Large intestine (tissue), 3 donors: Measurements from ENCODE around the gene ATP1A1. TPM values are rescaled to one million over a fixed set of nuclear protein-coding genes. Genes with fewer than 3 reads are reported as not detected.

Experiments
- DNase-seq, 2 donors: peaks; one replicate each; pipeline versions ENCODE4 v3.0.0 to v3.0.0-alpha.2; 2013
- H3K27ac ChIP-seq: one replicate; pipeline ENCODE4 v1.5.1; 2013; ENCODE audit warnings: low read length
- H3K27me3 ChIP-seq: 2 replicates; pipeline ENCODE4 v1.6.1; 2013; ENCODE audit warnings: low read length; ENCODE audit not compliant: control insufficient read depth, insufficient read depth
- H3K36me3 ChIP-seq: 2 replicates; pipeline ENCODE4 v1.6.1; 2013; ENCODE audit warnings: low read length; ENCODE audit not compliant: control insufficient read depth, insufficient read depth
- H3K4me1 ChIP-seq: one replicate; pipeline ENCODE4 v1.6.1; 2013; ENCODE audit warnings: low read length; ENCODE audit not compliant: control insufficient read depth, insufficient read depth
- H3K4me3 ChIP-seq: one replicate; pipeline ENCODE4 v1.5.1; 2013; ENCODE audit warnings: low read length
- H3K9me3 ChIP-seq: one replicate; pipeline ENCODE4 v1.6.1; 2013; ENCODE audit warnings: mild to moderate bottlenecking, low read depth, low read length, moderate library complexity; ENCODE audit not compliant: control insufficient read depth
- WGBS: methylation state at CpG from one replicate; pipeline ENCODE4 v1.1.5; 2013; ENCODE audit warnings: low lambda C conversion rate; ENCODE audit not compliant: insufficient coverage; 5-methylcytosine and 5-hydroxymethylcytosine counted together
- polyA plus RNA-seq: library from polyadenylated mRNA; unstranded; fragments of 120-200 nt; gene quantifications from one replicate; pipeline ENCODE4 v1.2.1, GENCODE V29; 2013

The ATP1A1 gene
- polyA plus RNA-seq, 1 donor = 823 TPM

DNA sequence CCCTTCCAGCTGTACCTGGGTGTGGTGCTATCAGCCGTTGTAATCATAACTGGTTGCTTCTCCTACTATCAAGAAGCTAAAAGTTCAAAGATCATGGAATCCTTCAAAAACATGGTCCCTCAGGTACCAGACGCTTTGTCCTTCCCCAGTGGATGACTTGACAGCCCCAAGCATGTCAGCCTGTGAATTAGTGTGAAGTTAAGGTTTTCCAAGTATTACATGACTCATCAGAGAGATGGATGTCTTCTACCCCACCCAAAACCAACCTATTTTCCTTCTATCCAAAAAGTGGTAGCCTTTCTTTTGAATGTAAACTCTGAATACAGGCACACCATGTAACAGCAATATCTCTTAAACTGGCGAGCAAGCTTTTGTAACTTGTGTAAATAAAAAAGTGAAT lies 15.1 kb downstream of the ATP1A1 start:
- no peak overlapping the region for H3K4me3 ChIP-seq
- DNase-seq = no peak
- no peak overlapping the region for H3K27ac ChIP-seq
- H3K9me3 ChIP-seq = no peaks in the 10 kb centered on the region
- no CpG with 5 or more reads among the region's 3 CpGs for WGBS
- H3K4me1 ChIP-seq = peaks cover 39% of the 10 kb centered on the region
- H3K27me3 ChIP-seq = no peaks in the 10 kb centered on the region
- H3K36me3 ChIP-seq = peaks cover 83% of the 10 kb centered on the region

DNA sequence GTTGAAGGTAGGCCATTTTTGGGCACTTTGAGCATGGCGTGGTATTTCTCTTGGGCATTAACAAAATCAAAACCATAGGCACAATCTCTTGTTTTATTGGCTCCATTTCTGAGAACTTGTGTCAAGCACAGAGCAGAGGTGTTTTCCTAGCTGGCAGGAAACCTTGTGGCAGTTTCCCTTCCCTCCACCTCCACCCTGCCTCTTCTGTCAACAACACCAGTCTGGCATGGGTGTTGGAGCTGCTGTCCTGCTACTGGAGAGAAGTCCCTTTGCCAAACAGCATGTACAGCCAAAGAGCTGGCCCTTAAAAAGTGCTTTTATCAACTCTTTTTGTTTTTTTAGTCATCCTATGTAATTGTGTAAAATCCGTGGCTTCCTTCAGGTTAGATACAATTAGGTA lies 16.0 kb downstream of the ATP1A1 start:
- Histone ChIP-seq H3K4me1 (peaks cover 39% of the 10 kb centered on the region), H3K27me3 (no peaks in the 10 kb centered on the region), H3K9me3 (no peaks in the 10 kb centered on the region), H3K27ac (no peak overlapping the region), H3K4me3 (no peak overlapping the region), H3K36me3 (peaks cover 90% of the 10 kb centered on the region)
- WGBS = no CpG with 5 or more reads among the region's 2 CpGs
- no peak for DNase-seq

DNA sequence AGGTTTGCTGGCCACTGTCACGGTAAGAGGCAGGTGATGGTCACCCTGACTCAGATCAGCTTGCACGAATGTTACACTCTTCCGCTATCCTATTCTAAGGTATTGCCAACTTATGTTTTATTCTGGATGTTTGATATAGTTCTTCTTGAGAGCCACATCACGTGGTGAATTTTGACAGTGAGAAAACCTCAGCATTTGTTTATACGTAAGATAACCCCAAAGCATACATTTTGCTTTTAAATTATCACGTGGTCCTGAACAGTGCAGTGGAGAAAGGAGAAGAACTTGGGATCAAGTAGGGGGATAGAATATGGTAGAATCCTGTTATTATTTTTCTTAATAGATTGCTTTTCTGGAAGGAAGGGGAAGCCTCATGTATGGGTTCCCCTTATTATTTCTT lies 16.6 kb downstream of the ATP1A1 start:
- Histone ChIP-seq H3K4me3 (no peak overlapping the region), H3K9me3 (no peaks in the 10 kb centered on the region), H3K27ac (peak overlapping the region; percentile 14), H3K36me3 (peaks cover 91% of the 10 kb centered on the region), H3K4me1 (peaks cover 46% of the 10 kb centered on the region), H3K27me3 (no peaks in the 10 kb centered on the region)
- 88% methylated on average over 3 of the region's 6 CpGs for WGBS
- no peak for DNase-seq

DNA sequence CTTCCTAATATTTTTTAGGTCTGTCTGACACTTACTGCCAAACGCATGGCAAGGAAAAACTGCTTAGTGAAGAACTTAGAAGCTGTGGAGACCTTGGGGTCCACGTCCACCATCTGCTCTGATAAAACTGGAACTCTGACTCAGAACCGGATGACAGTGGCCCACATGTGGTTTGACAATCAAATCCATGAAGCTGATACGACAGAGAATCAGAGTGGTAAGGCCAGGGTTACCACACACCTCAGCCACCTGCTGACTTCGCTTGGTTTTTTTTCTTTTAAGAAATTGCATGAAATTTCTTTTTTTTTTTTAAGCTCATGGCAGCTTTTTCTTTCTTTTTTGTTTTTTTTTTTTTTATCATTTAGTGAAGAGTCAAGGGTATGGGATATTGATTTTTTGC lies 17.2 kb downstream of the ATP1A1 start:
- peaks cover 46% of the 10 kb centered on the region for H3K4me1 ChIP-seq
- peak in 1 of 2 donors; percentile 53 for DNase-seq
- H3K4me3 ChIP-seq = no peak overlapping the region
- H3K36me3 ChIP-seq = peaks cover 92% of the 10 kb centered on the region
- H3K9me3 ChIP-seq = no peaks in the 10 kb centered on the region
- 73% methylated on average over 1 of the region's 5 CpGs for WGBS
- peak overlapping the region; percentile 14 for H3K27ac ChIP-seq
- no peaks in the 10 kb centered on the region for H3K27me3 ChIP-seq

DNA sequence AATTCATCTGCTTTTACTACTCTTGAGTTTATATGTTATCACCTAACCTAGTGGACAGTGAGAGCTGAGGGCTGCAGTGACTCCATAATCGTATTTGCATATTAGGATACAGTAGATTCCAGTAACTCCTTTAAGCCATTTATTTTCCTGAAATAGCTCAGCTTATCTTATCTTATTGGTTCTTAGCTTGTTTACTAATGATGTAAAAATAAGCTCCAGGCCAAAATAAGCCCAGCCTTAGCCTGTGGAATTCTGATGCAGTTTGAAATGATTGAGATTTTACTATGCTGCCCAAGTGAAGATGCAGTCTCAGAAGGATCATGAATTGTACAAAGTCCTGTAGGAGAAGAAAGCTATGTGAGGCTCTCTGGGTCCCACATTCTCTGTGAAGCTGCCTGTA lies 18.1 kb downstream of the ATP1A1 start:
- H3K36me3 ChIP-seq = peaks cover 92% of the 10 kb centered on the region
- peak overlapping the region; percentile 41 for H3K27ac ChIP-seq

DNA sequence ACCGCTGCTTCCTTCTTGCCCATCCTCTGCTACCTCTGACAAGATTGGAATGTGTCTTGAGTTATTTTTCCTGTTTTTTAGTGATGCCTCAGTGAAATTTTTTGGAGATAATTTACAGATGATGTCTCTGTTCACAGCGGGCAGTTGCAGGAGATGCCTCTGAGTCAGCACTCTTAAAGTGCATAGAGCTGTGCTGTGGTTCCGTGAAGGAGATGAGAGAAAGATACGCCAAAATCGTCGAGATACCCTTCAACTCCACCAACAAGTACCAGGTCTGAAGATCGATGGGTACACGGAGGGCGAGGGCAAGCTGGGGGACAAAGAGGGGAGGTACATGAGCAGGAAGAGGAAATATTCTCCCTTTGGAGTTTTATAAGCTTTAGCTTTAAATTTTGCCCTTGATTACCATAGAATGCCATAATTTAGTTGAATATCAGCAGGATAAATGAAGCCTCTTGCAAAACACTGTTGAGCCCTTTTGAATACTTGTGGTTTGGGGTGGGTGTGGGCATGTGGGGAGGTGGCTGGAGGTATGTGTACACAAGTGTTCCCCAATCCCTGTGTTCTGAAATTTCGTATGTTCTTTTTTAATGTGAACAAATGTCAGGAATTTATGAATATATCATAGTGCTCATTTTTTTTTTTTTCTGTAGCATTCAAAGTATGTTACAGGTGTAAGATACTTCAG lies 19.8 kb downstream of the ATP1A1 start:
- DNase-seq = no peak
- Histone ChIP-seq H3K27me3 (no peaks in the 10 kb centered on the region), H3K4me3 (no peak overlapping the region), H3K9me3 (no peaks in the 10 kb centered on the region), H3K27ac (peak overlapping the region; percentile 68), H3K4me1 (peaks cover 39% of the 10 kb centered on the region), H3K36me3 (peaks cover 93% of the 10 kb centered on the region)
- WGBS = 80% methylated on average over 1 of the region's 10 CpGs

More for the DNA sequence above, 18.1 kb downstream of the ATP1A1 start:
- no peaks in the 10 kb centered on the region for H3K27me3 ChIP-seq
- WGBS = no CpG with 5 or more reads among the region's 1 CpG
- no peaks in the 10 kb centered on the region for H3K9me3 ChIP-seq
- peaks cover 46% of the 10 kb centered on the region for H3K4me1 ChIP-seq
- no peak for DNase-seq
- no peak overlapping the region for H3K4me3 ChIP-seq

DNA sequence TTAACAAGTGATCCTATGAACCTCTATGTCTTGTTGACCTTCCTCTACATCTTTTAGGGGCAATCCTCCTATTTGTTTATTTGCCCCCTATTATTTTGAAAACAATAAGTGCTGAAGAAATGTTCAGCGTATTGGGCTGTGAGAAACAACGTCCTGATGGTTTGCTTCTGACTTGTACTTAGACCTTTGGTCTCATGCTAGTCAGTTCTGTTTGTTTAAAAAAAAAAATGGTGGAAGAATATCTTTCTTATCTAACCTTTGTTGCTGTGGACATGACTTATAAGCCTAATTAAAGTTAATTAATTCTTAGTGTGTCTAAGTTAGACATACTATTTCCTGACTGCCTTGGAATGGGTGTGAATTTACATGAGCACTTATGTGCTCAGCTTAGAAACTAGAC lies 20.7 kb downstream of the ATP1A1 start:
- Histone ChIP-seq H3K4me3 (no peak overlapping the region), H3K9me3 (no peaks in the 10 kb centered on the region), H3K27ac (peak overlapping the region; percentile 68), H3K36me3 (peaks cover 93% of the 10 kb centered on the region), H3K27me3 (no peaks in the 10 kb centered on the region), H3K4me1 (peaks cover 39% of the 10 kb centered on the region)
- DNase-seq = peak in 1 of 2 donors; percentile 79
- WGBS = no CpG with 5 or more reads among the region's 2 CpGs

DNA sequence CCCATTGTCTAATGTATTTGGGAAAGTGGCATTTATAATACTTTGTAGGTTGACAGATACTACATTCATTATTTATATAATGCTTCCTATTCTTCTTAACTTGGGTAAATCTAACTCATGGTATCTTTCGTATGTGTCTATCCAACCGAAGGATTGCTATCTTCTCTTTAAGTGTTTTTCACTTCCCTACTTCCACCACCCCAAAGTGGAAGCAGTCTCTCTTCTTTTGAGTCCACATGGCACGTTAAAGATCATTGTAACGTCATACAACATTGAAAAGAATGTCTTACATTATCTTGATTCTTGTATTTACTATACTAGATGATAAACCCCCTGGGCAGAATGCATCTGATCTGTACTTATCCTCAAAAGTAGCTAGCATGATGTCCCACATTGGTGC lies 21.2 kb downstream of the ATP1A1 start:
- Histone ChIP-seq H3K4me3 (no peak overlapping the region), H3K27ac (peak overlapping the region; percentile 68), H3K9me3 (no peaks in the 10 kb centered on the region), H3K27me3 (no peaks in the 10 kb centered on the region), H3K36me3 (peaks cover 93% of the 10 kb centered on the region), H3K4me1 (peaks cover 39% of the 10 kb centered on the region)
- no peak for DNase-seq
- 71% methylated on average over 4 of the region's 4 CpGs for WGBS

DNA sequence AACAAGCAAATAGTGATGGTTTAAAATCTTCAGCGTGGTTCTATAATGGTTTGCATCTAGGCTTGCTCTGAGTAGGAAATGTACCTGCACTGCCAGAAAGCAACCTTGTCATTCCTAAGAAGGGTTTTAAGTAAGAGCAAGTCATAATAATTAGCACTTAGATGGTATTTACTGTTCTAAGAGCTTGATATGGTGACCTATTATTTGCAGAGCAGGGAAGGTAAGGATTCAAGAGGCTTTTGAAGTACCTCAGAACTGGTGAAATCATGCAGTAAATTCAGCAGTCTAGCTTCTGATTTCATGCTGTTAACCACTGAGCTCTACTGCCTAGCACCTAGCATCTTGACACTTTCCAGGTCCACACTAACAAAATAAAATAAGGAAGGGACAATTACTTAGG lies 23.7 kb downstream of the ATP1A1 start:
- Histone ChIP-seq H3K36me3 (peaks cover 93% of the 10 kb centered on the region), H3K27me3 (no peaks in the 10 kb centered on the region), H3K4me1 (peaks cover 27% of the 10 kb centered on the region), H3K9me3 (no peaks in the 10 kb centered on the region), H3K27ac (no peak overlapping the region), H3K4me3 (no peak overlapping the region)
- DNase-seq = no peak
- WGBS = no CpG with 5 or more reads among the region's 1 CpG

DNA sequence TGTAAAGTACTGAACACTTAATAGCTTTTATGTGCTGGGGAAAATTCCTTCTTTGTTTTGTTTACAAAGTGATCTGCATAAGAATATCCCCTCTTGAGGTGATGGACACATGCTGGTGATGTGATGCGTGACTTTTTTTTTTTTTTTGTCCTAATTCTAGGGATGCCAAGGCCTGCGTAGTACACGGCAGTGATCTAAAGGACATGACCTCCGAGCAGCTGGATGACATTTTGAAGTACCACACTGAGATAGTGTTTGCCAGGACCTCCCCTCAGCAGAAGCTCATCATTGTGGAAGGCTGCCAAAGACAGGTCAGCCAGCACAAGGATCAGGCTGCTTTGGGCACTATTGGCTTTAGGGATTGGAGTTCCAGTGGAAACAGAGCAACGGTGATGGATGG lies 24.7 kb downstream of the ATP1A1 start:
- Histone ChIP-seq H3K4me1 (peaks cover 18% of the 10 kb centered on the region), H3K27ac (no peak overlapping the region), H3K4me3 (no peak overlapping the region), H3K27me3 (no peaks in the 10 kb centered on the region), H3K36me3 (peaks cover 93% of the 10 kb centered on the region), H3K9me3 (no peaks in the 10 kb centered on the region)
- no peak for DNase-seq
- WGBS = no CpG with 5 or more reads among the region's 5 CpGs

DNA sequence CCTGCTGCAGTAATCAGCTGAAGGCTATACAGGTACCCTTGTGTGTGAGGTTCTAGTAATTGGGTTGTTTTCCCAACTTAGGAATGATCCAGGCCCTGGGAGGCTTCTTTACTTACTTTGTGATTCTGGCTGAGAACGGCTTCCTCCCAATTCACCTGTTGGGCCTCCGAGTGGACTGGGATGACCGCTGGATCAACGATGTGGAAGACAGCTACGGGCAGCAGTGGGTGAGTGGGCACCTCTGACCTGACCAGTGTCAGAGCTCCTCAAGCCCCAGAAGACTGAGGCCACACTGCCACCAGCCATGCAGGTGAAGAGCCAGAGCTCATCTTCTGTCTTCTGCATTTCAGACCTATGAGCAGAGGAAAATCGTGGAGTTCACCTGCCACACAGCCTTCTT lies 27.7 kb downstream of the ATP1A1 start:
- H3K4me3 ChIP-seq = no peak overlapping the region
- no peaks in the 10 kb centered on the region for H3K27me3 ChIP-seq
- H3K36me3 ChIP-seq = peaks cover 98% of the 10 kb centered on the region
- no peak for DNase-seq
- no peak overlapping the region for H3K27ac ChIP-seq
- WGBS = no CpG with 5 or more reads among the region's 6 CpGs
- H3K9me3 ChIP-seq = no peaks in the 10 kb centered on the region
- no peaks in the 10 kb centered on the region for H3K4me1 ChIP-seq
